ENCODE data around the gene TGFBR2. TPM values are rescaled to one million over a fixed set of nuclear protein-coding genes. Genes with fewer than 3 reads are reported as not detected.
A peak's percentile ranks its signal among the peaks of the same experiment; 100 is the strongest.

Gene TGFBR2
- total RNA-seq, 2 donors from 2014 or later: 6.0 to 9.6 TPM

DNA sequence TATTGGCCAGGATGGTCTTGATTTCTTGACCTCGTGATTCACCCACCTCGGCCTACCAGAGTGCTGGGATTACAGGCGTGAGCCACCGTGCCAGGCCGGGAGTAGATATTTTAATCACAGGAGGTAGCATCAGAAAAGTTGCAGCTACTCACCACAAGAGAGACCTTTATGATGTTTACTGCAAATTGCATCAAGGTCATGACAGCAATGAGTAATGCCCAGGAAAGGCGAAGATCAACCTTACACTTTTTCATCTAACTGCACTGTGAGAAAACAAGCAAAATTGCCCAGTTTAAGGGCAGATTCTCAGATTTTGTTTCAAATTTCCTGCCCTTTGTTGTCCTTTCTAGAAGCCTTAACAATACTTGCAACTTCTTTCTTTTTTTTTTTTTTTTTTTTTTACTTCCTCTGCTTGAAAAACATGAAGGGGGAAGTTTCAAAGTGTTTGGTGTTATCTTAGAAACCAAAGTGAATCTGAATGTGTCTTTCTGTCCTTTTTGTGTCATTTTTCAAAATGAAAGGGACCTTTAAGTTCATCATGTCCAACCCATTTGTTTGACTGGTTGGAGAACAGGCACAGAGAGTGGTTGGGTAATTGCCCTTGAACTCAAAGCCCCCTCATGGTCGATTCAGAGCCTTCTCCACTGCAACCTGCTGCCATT is 25.0 kb downstream of the TGFBR2 start:
- DNase-seq: no peak
- Mint-ChIP-seq H3K4me3 (no peak overlapping the region), H3K27ac (no peak overlapping the region), H3K27me3 (ENCODE audit: insufficient read depth) (no peaks in the 10 kb centered on the region), H3K9me3 (no peaks in the 10 kb centered on the region), H3K4me1 (peaks cover 56% of the 10 kb centered on the region), H3K36me3 (ENCODE audit: low read depth) (peaks cover 17% of the 10 kb centered on the region)
- H3K4me1 ChIP-seq (ENCODE audit: control insufficient read depth, insufficient read depth, low read length): peaks cover 11% of the 10 kb centered on the region
- H3K9me3 ChIP-seq (ENCODE audit: control insufficient read depth, low read length): no peaks in the 10 kb centered on the region
- no peak overlapping the region for H3K9ac ChIP-seq (ENCODE audit: extremely low read depth, low read length, poor library complexity, severe bottlenecking)
- H3K27ac ChIP-seq (ENCODE audit: low read depth, low read length): no peak overlapping the region
- peaks cover 20% of the 10 kb centered on the region for H3K36me3 ChIP-seq (ENCODE audit: control insufficient read depth, insufficient read depth, low read length)
- no peak overlapping the region for H3K4me3 ChIP-seq (ENCODE audit: low read length)
- TF ChIP-seq, protein P1, sequence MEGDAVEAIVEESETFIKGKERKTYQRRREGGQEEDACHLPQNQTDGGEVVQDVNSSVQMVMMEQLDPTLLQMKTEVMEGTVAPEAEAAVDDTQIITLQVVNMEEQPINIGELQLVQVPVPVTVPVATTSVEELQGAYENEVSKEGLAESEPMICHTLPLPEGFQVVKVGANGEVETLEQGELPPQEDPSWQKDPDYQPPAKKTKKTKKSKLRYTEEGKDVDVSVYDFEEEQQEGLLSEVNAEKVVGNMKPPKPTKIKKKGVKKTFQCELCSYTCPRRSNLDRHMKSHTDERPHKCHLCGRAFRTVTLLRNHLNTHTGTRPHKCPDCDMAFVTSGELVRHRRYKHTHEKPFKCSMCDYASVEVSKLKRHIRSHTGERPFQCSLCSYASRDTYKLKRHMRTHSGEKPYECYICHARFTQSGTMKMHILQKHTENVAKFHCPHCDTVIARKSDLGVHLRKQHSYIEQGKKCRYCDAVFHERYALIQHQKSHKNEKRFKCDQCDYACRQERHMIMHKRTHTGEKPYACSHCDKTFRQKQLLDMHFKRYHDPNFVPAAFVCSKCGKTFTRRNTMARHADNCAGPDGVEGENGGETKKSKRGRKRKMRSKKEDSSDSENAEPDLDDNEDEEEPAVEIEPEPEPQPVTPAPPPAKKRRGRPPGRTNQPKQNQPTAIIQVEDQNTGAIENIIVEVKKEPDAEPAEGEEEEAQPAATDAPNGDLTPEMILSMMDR (conservative IDR thresholded peaks at IDR 0.05): peak; percentile 12
- H3K27me3 ChIP-seq (ENCODE audit: control insufficient read depth, insufficient read depth, low read length, poor library complexity, severe bottlenecking): no peaks in the 10 kb centered on the region
- 88 to 95% methylated on average over 3 to 7 of the region's 7 CpGs for WGBS, 2 experiments (ENCODE audit: insufficient coverage in 1 of 2, insufficient read length in 1 of 2)

DNA sequence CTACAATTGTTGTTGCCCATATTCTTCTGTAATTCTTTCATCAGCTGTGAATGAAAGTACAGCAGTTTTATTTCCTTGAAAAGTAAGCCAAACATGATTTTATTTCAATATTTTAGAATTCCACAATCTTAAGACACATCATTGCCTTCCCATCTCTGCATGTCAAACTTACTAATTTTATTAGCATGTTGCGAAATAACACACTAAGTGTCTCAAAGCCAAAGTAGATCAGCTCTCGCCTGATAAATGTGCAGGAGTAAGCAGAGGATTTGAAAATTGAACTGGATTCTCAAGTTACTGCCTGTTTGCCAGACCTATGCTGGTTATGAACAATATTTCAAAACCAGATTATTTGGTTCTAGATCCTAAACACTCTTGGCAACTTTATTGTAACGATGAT is 25.7 kb downstream of the TGFBR2 start:
- no peak overlapping the region for H3K27ac Mint-ChIP-seq
- WGBS, 2 experiments (ENCODE audit: insufficient coverage in 1 of 2, insufficient read length in 1 of 2): 93 to 96% methylated on average over 2 to 3 of the region's 3 CpGs
- H3K4me3 Mint-ChIP-seq: no peak overlapping the region
- H3K4me1 Mint-ChIP-seq: peaks cover 50% of the 10 kb centered on the region
- no peaks in the 10 kb centered on the region for H3K27me3 Mint-ChIP-seq (ENCODE audit: insufficient read depth)
- Histone ChIP-seq H3K4me3 (ENCODE audit: low read length) (no peak overlapping the region), H3K9me3 (ENCODE audit: control insufficient read depth, low read length) (no peaks in the 10 kb centered on the region), H3K4me1 (ENCODE audit: control insufficient read depth, insufficient read depth, low read length) (peaks cover 7% of the 10 kb centered on the region), H3K27ac (ENCODE audit: low read depth, low read length) (no peak overlapping the region), H3K9ac (ENCODE audit: extremely low read depth, low read length, poor library complexity, severe bottlenecking) (no peak overlapping the region), H3K27me3 (ENCODE audit: control insufficient read depth, insufficient read depth, low read length, poor library complexity, severe bottlenecking) (no peaks in the 10 kb centered on the region), H3K36me3 (ENCODE audit: control insufficient read depth, insufficient read depth, low read length) (peaks cover 20% of the 10 kb centered on the region)
- H3K9me3 Mint-ChIP-seq: no peaks in the 10 kb centered on the region
- H3K36me3 Mint-ChIP-seq (ENCODE audit: low read depth): peaks cover 17% of the 10 kb centered on the region
- no peak for DNase-seq
- TF ChIP-seq, protein P1 (conservative IDR thresholded peaks at IDR 0.05): no peak

DNA sequence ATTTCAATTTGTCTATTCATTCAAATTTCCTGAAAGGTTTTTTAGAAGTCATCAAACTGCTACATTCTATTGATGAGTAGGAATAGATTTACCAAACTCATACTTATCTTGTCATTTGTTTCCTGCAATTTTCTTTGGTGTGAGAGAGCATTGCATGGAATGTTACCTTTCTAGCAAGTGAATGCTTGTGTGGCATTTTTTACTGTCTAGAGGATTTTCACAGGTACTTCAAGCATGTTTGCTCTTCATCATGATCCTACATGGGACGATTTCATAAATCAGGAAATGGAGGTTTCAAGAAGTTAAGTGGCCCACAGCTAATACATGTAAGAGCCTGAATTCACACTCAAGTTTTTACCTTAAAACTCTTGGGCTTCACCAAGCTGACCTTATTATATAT is 26.1 kb downstream of the TGFBR2 start:
- no peak overlapping the region for H3K27ac Mint-ChIP-seq
- peaks cover 17% of the 10 kb centered on the region for H3K36me3 Mint-ChIP-seq (ENCODE audit: low read depth)
- peaks cover 7% of the 10 kb centered on the region for H3K4me1 ChIP-seq (ENCODE audit: control insufficient read depth, insufficient read depth, low read length)
- TF ChIP-seq, protein P1 (conservative IDR thresholded peaks at IDR 0.05): no peak
- H3K9me3 ChIP-seq (ENCODE audit: control insufficient read depth, low read length): no peaks in the 10 kb centered on the region
- no peaks in the 10 kb centered on the region for H3K27me3 Mint-ChIP-seq (ENCODE audit: insufficient read depth)
- H3K9ac ChIP-seq (ENCODE audit: extremely low read depth, low read length, poor library complexity, severe bottlenecking): no peak overlapping the region
- peaks cover 20% of the 10 kb centered on the region for H3K36me3 ChIP-seq (ENCODE audit: control insufficient read depth, insufficient read depth, low read length)
- DNase-seq: no peak
- H3K9me3 Mint-ChIP-seq: no peaks in the 10 kb centered on the region
- no peaks in the 10 kb centered on the region for H3K27me3 ChIP-seq (ENCODE audit: control insufficient read depth, insufficient read depth, low read length, poor library complexity, severe bottlenecking)
- no peak overlapping the region for H3K4me3 Mint-ChIP-seq
- H3K4me1 Mint-ChIP-seq: peaks cover 50% of the 10 kb centered on the region
- no peak overlapping the region for H3K27ac ChIP-seq (ENCODE audit: low read depth, low read length)
- 67 to 85% methylated on average over 1 of the region's 1 CpG for WGBS, 2 experiments (ENCODE audit: insufficient coverage in 1 of 2, insufficient read length in 1 of 2)
- no peak overlapping the region for H3K4me3 ChIP-seq (ENCODE audit: low read length)

All from endodermal cell (in vitro differentiated cells).